ENCODE data around the gene DUOX1.

DNA sequence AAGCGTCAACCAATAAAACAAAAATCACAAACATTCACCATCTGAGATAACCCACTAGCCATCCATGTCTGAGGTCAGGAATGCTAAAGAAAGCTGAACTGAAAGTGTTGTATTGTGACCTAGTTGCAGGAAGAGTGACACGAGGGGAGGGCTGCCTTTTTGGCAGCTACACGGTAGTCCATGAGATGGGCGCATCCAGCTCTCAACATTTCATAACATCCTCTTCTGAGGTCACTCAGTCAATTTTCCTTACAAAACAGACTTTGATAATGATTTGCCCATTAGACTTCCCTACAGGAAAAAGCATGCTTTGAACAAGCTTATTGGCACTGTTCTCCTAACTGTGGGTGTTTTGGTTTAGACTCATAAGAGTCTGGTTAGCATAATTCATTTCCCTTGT, 73.4 kb downstream of the DUOX1 start:
- TF ChIP-seq, protein P1, sequence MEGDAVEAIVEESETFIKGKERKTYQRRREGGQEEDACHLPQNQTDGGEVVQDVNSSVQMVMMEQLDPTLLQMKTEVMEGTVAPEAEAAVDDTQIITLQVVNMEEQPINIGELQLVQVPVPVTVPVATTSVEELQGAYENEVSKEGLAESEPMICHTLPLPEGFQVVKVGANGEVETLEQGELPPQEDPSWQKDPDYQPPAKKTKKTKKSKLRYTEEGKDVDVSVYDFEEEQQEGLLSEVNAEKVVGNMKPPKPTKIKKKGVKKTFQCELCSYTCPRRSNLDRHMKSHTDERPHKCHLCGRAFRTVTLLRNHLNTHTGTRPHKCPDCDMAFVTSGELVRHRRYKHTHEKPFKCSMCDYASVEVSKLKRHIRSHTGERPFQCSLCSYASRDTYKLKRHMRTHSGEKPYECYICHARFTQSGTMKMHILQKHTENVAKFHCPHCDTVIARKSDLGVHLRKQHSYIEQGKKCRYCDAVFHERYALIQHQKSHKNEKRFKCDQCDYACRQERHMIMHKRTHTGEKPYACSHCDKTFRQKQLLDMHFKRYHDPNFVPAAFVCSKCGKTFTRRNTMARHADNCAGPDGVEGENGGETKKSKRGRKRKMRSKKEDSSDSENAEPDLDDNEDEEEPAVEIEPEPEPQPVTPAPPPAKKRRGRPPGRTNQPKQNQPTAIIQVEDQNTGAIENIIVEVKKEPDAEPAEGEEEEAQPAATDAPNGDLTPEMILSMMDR (conservative IDR thresholded peaks at IDR 0.05 in 1 of 2, IDR thresholded peaks at IDR 0.05 in 1 of 2; ENCODE audit: extremely low read depth in 1 of 2, insufficient read depth in 1 of 2, low read depth in 1 of 2, low read length in 2 of 2), result no peak
- no peak for TF ChIP-seq EZH2 (IDR thresholded peaks at IDR 0.05; ENCODE audit: borderline replicate concordance, low read length)

Measured in mammary epithelial cell (primary cell).